Parathyroid adenoma (tissue), 2 donors: ENCODE measurements around the gene NTPCR.
"Not testable (repeated sequence)": the region's sequence is repeated elsewhere in the genome, so short reads cannot be mapped to it uniquely, and the experiment has no call there.

Experiments used
- H2AFZ ChIP-seq: fragments of 300-600 bp; sonication (generic); one replicate; pipeline ENCODE4 v1.7.0; 2017; ENCODE audit warnings: antibody characterized with exemption, mild to moderate bottlenecking
- H3K27ac ChIP-seq: fragments of 300-600 bp; sonication (generic); one replicate; pipeline ENCODE4 v1.7.0; 2017
- H3K27me3 ChIP-seq: fragments of 300-600 bp; sonication (generic); one replicate; pipeline ENCODE4 v1.7.0; 2017; ENCODE audit warnings: low read length; ENCODE audit not compliant: control insufficient read depth, insufficient read depth
- H3K36me3 ChIP-seq: fragments of 300-600 bp; sonication (generic); one replicate; pipeline ENCODE4 v1.7.0; 2017; ENCODE audit warnings: low read length; ENCODE audit not compliant: control insufficient read depth, insufficient read depth
- H3K4me1 ChIP-seq: fragments of 300-600 bp; sonication (generic); one replicate; pipeline ENCODE4 v1.7.0; 2017; ENCODE audit warnings: control low read depth
- H3K4me2 ChIP-seq: fragments of 300-600 bp; sonication (generic); one replicate; pipeline ENCODE4 v1.7.0; 2017; ENCODE audit warnings: low read length
- H3K4me3 ChIP-seq: fragments of 300-600 bp; sonication (generic); one replicate; pipeline ENCODE4 v1.7.0; 2017; ENCODE audit warnings: low read depth, low read length
- H3K79me2 ChIP-seq: fragments of 300-600 bp; sonication (generic); one replicate; pipeline ENCODE4 v1.7.0; 2017; ENCODE audit warnings: control low read depth
- H3K9ac ChIP-seq: fragments of 300-600 bp; sonication (generic); one replicate; pipeline ENCODE4 v1.7.0; 2017; ENCODE audit warnings: mild to moderate bottlenecking
- H3K9me3 ChIP-seq: fragments of 300-600 bp; sonication (generic); one replicate; pipeline ENCODE4 v1.7.0; 2017; ENCODE audit warnings: low read length; ENCODE audit not compliant: control insufficient read depth
- TF ChIP-seq, protein P1 (sequence below): fragments of 300-600 bp; sonication (generic); IDR thresholded peaks from one replicate; pipeline ENCODE4 v1.7.0; 2017; ENCODE audit warnings: antibody characterized with exemption, mild to moderate bottlenecking
- donor health status: primary hyperparathyroidism.

The NTPCR gene

DNA sequence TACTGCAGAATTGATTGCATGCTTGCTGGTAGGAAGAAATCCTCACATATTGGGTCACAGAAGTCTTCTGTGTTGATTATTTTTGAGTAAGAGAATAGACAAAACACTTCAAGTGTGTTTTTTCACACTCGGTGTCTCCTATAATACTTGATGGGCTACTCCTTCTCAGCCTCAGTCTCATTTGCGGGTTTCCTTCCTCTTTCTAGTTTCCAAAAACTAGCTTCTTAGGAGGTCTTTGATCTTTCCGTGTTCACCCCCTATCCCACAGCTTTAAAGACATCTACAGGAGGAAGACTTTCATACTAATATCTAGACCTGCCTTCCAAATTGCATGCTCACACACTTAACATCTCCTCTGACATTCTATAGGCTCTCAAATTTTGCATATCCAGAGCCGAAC lies 40.7 kb upstream of the NTPCR start:
- Histone ChIP-seq H3K27ac (no peak overlapping the region), H3K4me1 (no peaks in the 10 kb centered on the region), H3K36me3 (no peaks in the 10 kb centered on the region), H3K9ac (no peak overlapping the region), H3K4me2 (no peak overlapping the region), H3K4me3 (no peak overlapping the region), H3K9me3 (no peaks in the 10 kb centered on the region), H3K79me2 (no peaks in the 10 kb centered on the region), H2AFZ (no peak overlapping the region), H3K27me3 (no peaks in the 10 kb centered on the region)
- TF ChIP-seq, protein P1, sequence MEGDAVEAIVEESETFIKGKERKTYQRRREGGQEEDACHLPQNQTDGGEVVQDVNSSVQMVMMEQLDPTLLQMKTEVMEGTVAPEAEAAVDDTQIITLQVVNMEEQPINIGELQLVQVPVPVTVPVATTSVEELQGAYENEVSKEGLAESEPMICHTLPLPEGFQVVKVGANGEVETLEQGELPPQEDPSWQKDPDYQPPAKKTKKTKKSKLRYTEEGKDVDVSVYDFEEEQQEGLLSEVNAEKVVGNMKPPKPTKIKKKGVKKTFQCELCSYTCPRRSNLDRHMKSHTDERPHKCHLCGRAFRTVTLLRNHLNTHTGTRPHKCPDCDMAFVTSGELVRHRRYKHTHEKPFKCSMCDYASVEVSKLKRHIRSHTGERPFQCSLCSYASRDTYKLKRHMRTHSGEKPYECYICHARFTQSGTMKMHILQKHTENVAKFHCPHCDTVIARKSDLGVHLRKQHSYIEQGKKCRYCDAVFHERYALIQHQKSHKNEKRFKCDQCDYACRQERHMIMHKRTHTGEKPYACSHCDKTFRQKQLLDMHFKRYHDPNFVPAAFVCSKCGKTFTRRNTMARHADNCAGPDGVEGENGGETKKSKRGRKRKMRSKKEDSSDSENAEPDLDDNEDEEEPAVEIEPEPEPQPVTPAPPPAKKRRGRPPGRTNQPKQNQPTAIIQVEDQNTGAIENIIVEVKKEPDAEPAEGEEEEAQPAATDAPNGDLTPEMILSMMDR, result no peak

DNA sequence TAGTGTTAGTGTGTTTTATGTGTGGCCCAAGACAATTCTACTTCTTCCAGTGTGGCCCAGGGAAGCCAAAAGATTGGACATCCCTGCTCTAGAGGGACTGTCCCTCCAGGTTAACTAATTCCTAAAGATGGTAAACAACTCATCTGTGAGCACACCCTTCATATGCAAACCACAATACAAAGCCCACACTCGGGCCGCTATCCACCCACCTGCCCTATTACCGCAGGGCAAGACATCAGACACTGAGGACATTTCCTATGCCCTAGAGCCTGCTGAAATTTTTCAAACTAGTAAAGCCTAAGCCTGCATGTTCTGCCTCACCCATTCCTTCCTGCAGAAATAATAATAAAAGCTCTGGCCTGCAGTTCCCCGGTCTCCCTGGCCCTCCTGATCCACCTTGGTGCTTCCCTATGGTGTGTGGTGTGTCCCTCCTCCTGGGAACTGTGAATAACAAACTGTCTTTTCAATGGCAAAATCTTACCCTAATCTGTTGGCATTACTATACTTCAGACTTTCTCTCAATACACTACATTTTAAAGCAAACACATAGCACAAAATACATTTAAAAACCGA lies 39.3 kb upstream of the NTPCR start:
- no peaks in the 10 kb centered on the region for H3K4me1 ChIP-seq
- no peaks in the 10 kb centered on the region for H3K9me3 ChIP-seq
- no peak overlapping the region for H3K4me2 ChIP-seq
- no peaks in the 10 kb centered on the region for H3K27me3 ChIP-seq
- H3K4me3 ChIP-seq, result no peak overlapping the region
- no peaks in the 10 kb centered on the region for H3K36me3 ChIP-seq
- no peak overlapping the region for H2AFZ ChIP-seq
- TF ChIP-seq, protein P1, result no peak
- H3K9ac ChIP-seq, result no peak overlapping the region
- H3K27ac ChIP-seq, result no peak overlapping the region
- H3K79me2 ChIP-seq, result no peaks in the 10 kb centered on the region

DNA sequence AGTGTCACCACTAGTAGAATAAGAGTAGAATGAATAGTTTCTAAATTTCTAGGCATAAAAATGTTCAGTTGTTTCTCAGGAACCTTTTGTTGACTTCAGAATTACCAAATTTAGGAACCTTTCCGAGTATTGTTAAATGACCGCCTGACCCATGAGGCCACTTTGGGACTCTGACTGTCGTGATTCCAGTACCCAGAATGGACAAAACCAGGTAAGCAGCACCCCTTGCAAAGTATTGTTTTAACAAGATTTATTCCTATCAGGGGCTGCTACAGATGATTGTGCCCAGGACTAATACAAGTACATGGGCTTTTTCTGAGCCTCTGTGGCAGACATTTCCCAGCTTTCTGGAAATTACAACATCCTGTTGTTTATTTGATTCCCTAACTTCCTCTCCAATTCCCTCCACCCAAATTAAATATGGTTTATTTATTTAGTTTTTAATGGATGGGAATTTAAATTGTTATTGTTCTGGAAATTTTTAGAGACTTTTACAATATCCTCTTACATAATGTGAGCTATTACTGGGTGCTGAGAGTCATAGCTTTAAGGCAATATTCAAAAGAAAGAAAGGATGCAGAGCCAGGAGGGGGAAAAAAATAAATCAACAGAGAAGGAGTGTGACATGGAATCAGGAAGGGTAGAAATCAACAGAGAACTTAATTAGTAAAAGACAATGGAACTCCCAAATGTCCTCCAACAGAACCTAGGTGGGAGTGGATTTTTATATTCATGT lies 37.4 kb upstream of the NTPCR start:
- Histone ChIP-seq H3K27ac (peak overlapping the region; percentile 54), H3K4me1 (no peaks in the 10 kb centered on the region), H3K9ac (no peak overlapping the region), H3K9me3 (no peaks in the 10 kb centered on the region), H2AFZ (no peak overlapping the region), H3K36me3 (no peaks in the 10 kb centered on the region), H3K79me2 (no peaks in the 10 kb centered on the region), H3K4me2 (no peak overlapping the region), H3K4me3 (no peak overlapping the region), H3K27me3 (no peaks in the 10 kb centered on the region)
- TF ChIP-seq, protein P1, result no peak

DNA sequence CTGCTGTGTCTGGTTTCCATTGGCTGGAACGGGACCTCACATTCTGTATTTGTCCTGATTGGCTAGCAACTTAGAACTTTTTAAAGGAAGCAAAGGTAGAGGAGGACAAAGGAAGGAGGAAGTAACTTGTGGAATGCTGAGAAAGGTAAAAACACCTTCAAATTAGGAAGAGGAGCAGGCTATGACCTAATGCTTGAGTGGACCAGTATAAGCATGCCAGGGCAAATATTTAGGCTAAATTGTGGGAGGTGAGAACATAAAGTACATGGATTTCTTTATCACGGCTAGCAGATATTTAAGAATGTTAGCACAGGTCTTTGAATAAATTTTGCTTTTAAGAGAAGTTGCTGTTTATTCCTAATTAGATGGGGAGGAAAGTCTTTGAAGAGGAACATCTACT lies 36.1 kb upstream of the NTPCR start:
- H3K9ac ChIP-seq, H3K4me2 ChIP-seq, H2AFZ ChIP-seq: not testable (repeated sequence)

DNA sequence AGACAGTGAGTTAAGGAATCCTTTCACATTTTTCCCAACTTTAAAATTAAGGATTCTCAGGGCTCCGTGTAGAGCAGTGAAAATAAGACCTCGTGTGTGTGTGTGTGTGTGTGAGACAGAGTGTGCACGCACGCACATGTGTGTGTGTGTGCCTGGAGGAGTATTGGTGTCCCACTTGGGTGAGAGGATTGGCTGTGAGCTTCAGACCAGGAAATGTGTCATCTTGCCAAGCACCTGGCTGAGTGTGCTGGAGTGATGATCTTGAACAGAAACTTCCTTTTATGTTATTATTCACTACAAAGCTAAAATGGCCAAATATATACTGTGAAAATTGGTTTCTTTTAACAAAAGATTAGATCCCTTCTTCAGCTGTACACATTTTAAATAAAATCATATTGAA lies 35.2 kb upstream of the NTPCR start:
- H3K4me3 ChIP-seq, result no peak overlapping the region
- H3K27me3 ChIP-seq, result no peaks in the 10 kb centered on the region
- H3K36me3 ChIP-seq, result no peaks in the 10 kb centered on the region
- TF ChIP-seq, protein P1, result no peak
- H3K9me3 ChIP-seq, result no peaks in the 10 kb centered on the region
- no peaks in the 10 kb centered on the region for H3K79me2 ChIP-seq
- H3K4me2 ChIP-seq, result no peak overlapping the region
- H2AFZ ChIP-seq, result no peak overlapping the region
- H3K27ac ChIP-seq, result no peak overlapping the region
- no peak overlapping the region for H3K9ac ChIP-seq
- no peaks in the 10 kb centered on the region for H3K4me1 ChIP-seq

More for the DNA sequence above, 36.1 kb upstream of the NTPCR start:
- H3K79me2 ChIP-seq, H3K4me3 ChIP-seq, H3K4me1 ChIP-seq, H3K36me3 ChIP-seq, H3K9me3 ChIP-seq, H3K27me3 ChIP-seq, H3K27ac ChIP-seq: not testable (repeated sequence)
